AG04450 (cell line): ENCODE results near the gene PAX7. TPM values are rescaled to one million over a fixed set of nuclear protein-coding genes. Genes with fewer than 3 reads are reported as not detected.

ENCODE experiments used
- CTCF ChIA-PET: fragments of 300-600, 350-600 bp; formaldehyde crosslinking; extraction: SDS; loops from one replicate; lab custom pipeline; 2022; ENCODE audit warnings: antibody characterized with exemption, inconsistent platforms; lab: Charles Lee
- POLR2A ChIA-PET: fragments of 350-600 bp; formaldehyde crosslinking; extraction: SDS; loops from one replicate; lab custom pipeline; 2021; ENCODE audit warnings: antibody characterized with exemption, inconsistent platforms; lab: Yijun Ruan, JAX
- DNase-seq: peaks from one replicate; pipeline ENCODE4 v3.0.0-alpha.2; 2011; ENCODE audit warnings: low read depth, low spot score
- H3K27ac ChIP-seq: one replicate; pipeline ENCODE4 v1.5.1; 2012; ENCODE audit warnings: low read depth, low read length, control low read depth
- H3K27me3 ChIP-seq: one replicate; pipeline ENCODE4 v1.6.0; 2012; ENCODE audit warnings: low read length; ENCODE audit not compliant: control insufficient read depth, insufficient read depth
- H3K4me3 ChIP-seq: 2 replicates; pipeline ENCODE4 v1.5.1; 2011; ENCODE audit warnings: mild to moderate bottlenecking, low read depth, low read length, control low read depth
- H3K9me3 ChIP-seq: 2 replicates; pipeline ENCODE4 v1.5.1; 2012; ENCODE audit warnings: low read length; ENCODE audit not compliant: control insufficient read depth, insufficient read depth
- CTCF ChIP-seq: IDR thresholded peaks from 2 replicates; pipeline ENCODE4 v1.5.1; 2011; ENCODE audit warnings: low read depth, low read length, control low read depth, inconsistent platforms
- polyA plus RNA-seq: library from polyadenylated mRNA; depleted of rRNA; stranded (reverse); fragments of >200 nt; gene quantifications from 2 replicates; pipeline ENCODE4 v1.2.3, GENCODE V29; 2011

The PAX7 gene
- polyA plus RNA-seq, 1 experiment, result not detected

GRCh38 chr1:18707696-18708257, 77.1 kb downstream of the PAX7 start:
- CTCF ChIA-PET, result no interaction called here
- H3K27ac ChIP-seq, result no peak overlapping the region
- POLR2A ChIA-PET, result no interaction called here
- H3K4me3 ChIP-seq, result no peak overlapping the region
- H3K27me3 ChIP-seq, result peaks cover 10% of the 10 kb centered on the region
- TF ChIP-seq CTCF, result no peak
- no peaks in the 10 kb centered on the region for H3K9me3 ChIP-seq
- no peak for DNase-seq

GRCh38 chr1:18710002-18710401, 79.4 kb downstream of the PAX7 start:
- Histone ChIP-seq H3K27me3 (peaks cover 8% of the 10 kb centered on the region), H3K4me3 (no peak overlapping the region), H3K9me3 (no peaks in the 10 kb centered on the region), H3K27ac (no peak overlapping the region)
- no peak for DNase-seq
- no peak for TF ChIP-seq CTCF
- CTCF ChIA-PET, result no interaction called here
- POLR2A ChIA-PET, result no interaction called here

- H3K4me3 ChIP-seq, result no peak overlapping the region
- H3K27me3 ChIP-seq, result peaks cover 12% of the 10 kb centered on the region
- TF ChIP-seq CTCF, result no peak
- CTCF ChIA-PET, result no interaction called here
- no peak overlapping the region for H3K27ac ChIP-seq
- POLR2A ChIA-PET, result no interaction called here
- no peak for DNase-seq
- no peaks in the 10 kb centered on the region for H3K9me3 ChIP-seq
These were observed 80.4 kb downstream of the PAX7 start for GRCh38 chr1:18711003-18711402.

- ChIA-PET CTCF (no interaction called here), POLR2A (no interaction called here)
- Histone ChIP-seq H3K9me3 (no peaks in the 10 kb centered on the region), H3K27ac (no peak overlapping the region), H3K4me3 (no peak overlapping the region), H3K27me3 (peaks cover 12% of the 10 kb centered on the region)
- no peak for TF ChIP-seq CTCF
- no peak for DNase-seq
These were observed 81.0 kb downstream of the PAX7 start for GRCh38 chr1:18711536-18712251.

GRCh38 chr1:18712252-18712600, 81.6 kb downstream of the PAX7 start:
- POLR2A ChIA-PET, result no interaction called here
- TF ChIP-seq CTCF, result no peak
- Histone ChIP-seq H3K27me3 (peaks cover 12% of the 10 kb centered on the region), H3K27ac (no peak overlapping the region), H3K9me3 (no peaks in the 10 kb centered on the region), H3K4me3 (no peak overlapping the region)
- CTCF ChIA-PET, result no interaction called here
- no peak for DNase-seq
